Mucosa of descending colon (tissue), 3 donors: ENCODE results near the gene TSPAN17. TPM values are rescaled to one million over a fixed set of nuclear protein-coding genes. Genes with fewer than 3 reads are reported as not detected.
A peak's percentile ranks its signal among the peaks of the same experiment; 100 is the strongest.

Source experiments
- ATAC-seq: fragments of 200-7000 bp; cut with Tn5 transposase; one replicate; pipeline ENCODE4 v1.9.1; 2020; ENCODE audit warnings: mild to moderate bottlenecking, moderate library complexity
- DNase-seq, 3 donors: peaks; one replicate each; pipeline ENCODE4 v3.0.0-alpha.2; 2020
- H3K36me3 ChIP-seq: fragments of 200-600 bp; one replicate; pipeline ENCODE4 v1.8.0; 2021; ENCODE audit warnings: low read depth, mild to moderate bottlenecking
- H3K4me1 ChIP-seq: fragments of 200-600 bp; one replicate; pipeline ENCODE4 v1.8.0; 2021; ENCODE audit warnings: low read depth, mild to moderate bottlenecking
- H3K4me3 ChIP-seq: fragments of 200-600 bp; one replicate; pipeline ENCODE4 v1.8.0; 2021; ENCODE audit warnings: mild to moderate bottlenecking
- H3K9me3 ChIP-seq: fragments of 200-600 bp; one replicate; pipeline ENCODE4 v1.8.0; 2021; ENCODE audit warnings: mild to moderate bottlenecking
- intact Hi-C, 2 donors: fragments of 100-400 bp; cut with DNase I in 1 of 2; cut with micrococcal nuclease in 1 of 2; formaldehyde crosslinking; loops; one replicate each; pipeline versions ENCODE4 v1.11.0 to v1.11.1; 2022; cut with DNase I, micrococcal nuclease
- total RNA-seq, 3 donors: library from RNA; stranded (reverse); fragmentation: NEBNext Ultra II Directional in 2 of 3; extraction: Animal tissue kit (Norgen Biotek cat#: 25700) in 2 of 3; gene quantifications; one replicate each; pipeline versions ENCODE4 v1.2.1 to v1.2.4, GENCODE V29; 2021 to 2023
- TF ChIP-seq, protein P1 (sequence below): fragments of 200-600 bp; IDR thresholded peaks from one replicate; pipeline ENCODE4 v1.8.0; 2022; ENCODE audit warnings: antibody characterized with exemption, mild to moderate bottlenecking
- donor health status: DM: no; HTN: no; CAD: no; lungs with moderate emphysema.
- donor health status: DM: no; HTN: no; CAD: no.
- donor health status: DM: no; HTN: yes; CAD: no.

The TSPAN17 gene
- total RNA-seq, 3 donors from 2014 or later: 25.7 to 36.3 (median 31.9) TPM

DNA sequence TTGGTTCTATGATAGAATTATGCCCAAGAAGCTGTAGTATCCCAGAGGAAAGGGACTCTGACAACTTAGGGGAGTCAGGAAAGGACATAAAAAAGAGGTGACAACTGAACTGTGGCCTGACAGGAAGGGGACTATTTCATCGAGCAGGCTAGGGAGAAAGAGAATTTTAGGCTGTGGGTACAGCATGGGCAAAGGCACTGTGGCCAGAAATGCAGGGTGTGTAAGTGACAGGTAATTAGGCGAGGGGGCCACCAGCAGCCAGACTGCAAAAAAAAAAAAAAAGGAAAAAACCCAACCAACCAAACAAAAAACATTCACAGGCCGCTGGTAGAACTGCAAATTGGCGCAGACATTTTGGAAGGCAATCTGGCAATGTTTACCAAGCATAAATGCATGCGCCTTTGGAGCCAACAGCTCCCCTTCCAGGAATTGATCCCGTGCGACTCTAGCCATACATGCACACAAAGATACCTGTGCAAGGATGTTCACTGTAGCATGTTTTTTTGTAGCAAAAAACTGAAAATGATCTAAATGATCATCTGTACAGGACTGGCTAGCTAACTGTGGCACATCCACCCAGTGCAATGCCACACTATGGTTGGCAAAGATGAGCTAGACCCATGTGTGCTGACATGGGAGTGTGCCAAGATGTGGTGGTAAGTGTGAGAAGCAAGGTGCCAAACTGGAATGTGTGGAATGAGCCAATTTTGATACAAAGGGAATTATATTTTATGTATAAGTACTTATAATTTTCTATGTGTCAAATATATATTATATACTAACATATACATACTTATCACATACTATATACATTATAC lies 15.7 kb upstream of the TSPAN17 start:
- no peak for DNase-seq

DNA sequence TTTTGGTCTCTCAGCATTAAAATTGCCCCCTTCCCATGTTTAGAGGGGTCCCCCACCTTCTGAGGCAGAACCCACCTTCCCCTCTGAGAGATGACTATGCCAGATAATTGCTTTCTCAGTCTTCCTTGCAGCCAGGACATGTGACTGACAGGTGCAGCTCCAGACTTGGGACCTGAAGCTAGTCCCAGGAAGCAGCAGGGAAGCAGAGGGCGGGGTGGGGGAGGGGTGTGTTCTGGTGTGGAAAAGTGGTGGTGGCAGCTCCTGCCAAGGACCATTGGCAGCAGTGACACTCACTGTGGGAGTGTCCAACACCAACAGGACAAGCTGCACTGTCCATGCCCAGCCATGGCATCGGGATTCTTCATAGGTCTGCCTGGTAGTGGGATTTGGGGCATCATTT lies 14.5 kb upstream of the TSPAN17 start:
- Histone ChIP-seq H3K36me3 (no peaks in the 10 kb centered on the region), H3K9me3 (no peaks in the 10 kb centered on the region), H3K4me3 (no peak overlapping the region), H3K4me1 (peaks cover 12% of the 10 kb centered on the region)
- ATAC-seq (peak; percentile 29), DNase-seq (no peak)
- intact Hi-C loops: no loop called here
- TF ChIP-seq, protein P1, sequence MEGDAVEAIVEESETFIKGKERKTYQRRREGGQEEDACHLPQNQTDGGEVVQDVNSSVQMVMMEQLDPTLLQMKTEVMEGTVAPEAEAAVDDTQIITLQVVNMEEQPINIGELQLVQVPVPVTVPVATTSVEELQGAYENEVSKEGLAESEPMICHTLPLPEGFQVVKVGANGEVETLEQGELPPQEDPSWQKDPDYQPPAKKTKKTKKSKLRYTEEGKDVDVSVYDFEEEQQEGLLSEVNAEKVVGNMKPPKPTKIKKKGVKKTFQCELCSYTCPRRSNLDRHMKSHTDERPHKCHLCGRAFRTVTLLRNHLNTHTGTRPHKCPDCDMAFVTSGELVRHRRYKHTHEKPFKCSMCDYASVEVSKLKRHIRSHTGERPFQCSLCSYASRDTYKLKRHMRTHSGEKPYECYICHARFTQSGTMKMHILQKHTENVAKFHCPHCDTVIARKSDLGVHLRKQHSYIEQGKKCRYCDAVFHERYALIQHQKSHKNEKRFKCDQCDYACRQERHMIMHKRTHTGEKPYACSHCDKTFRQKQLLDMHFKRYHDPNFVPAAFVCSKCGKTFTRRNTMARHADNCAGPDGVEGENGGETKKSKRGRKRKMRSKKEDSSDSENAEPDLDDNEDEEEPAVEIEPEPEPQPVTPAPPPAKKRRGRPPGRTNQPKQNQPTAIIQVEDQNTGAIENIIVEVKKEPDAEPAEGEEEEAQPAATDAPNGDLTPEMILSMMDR: no peak

More for the DNA sequence above, 15.7 kb upstream of the TSPAN17 start:
- no peak for ATAC-seq
- intact Hi-C loops: no loop called here
- no peaks in the 10 kb centered on the region for H3K9me3 ChIP-seq
- no peak overlapping the region for H3K4me3 ChIP-seq
- TF ChIP-seq, protein P1: no peak
- H3K36me3 ChIP-seq: no peaks in the 10 kb centered on the region
- H3K4me1 ChIP-seq: peaks cover 12% of the 10 kb centered on the region

DNA sequence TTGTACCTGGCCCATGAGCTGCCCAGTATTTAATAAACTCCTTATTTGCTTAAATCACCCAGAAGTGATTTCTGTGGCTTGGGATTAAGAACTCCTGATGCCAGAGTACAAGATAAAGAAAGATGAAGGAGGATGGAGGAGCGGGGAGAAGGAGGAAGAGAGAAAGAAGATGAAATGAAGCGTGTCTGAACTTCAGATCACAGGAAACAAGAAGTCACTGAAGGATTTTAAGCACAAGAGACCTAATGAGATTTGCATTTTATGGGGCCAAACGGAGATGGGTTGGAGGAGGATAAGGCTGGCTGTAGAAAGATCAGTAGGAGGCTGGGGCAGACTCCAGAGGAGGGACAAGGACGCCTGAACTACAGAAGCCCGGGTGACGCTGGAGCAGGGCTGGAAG lies 13.7 kb upstream of the TSPAN17 start:
- DNase-seq: no peak
- intact Hi-C loops: no loop called here

DNA sequence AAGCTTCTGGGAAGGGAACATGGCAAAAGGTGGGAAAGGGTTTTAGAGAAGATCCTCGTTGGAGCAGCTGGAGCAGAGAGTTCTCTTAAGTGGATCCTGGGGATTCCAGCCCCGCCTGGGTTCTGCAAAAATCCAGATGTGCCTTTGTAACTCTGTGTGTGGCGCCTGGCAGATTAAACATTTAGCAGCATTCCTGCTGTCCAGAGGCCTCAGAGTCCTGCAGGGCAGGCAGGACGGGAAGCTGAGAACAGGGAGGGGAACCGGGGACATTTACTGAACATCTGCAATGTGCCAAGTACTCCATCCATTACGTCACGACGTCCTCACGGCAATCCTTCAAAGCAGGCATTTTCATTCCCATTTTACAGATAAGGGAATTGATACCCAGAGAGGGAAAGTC lies 10.9 kb upstream of the TSPAN17 start:
- intact Hi-C loops: no loop called here
- no peak overlapping the region for H3K4me3 ChIP-seq
- DNase-seq (no peak), ATAC-seq (no peak)
- H3K4me1 ChIP-seq: no peaks in the 10 kb centered on the region
- TF ChIP-seq, protein P1: no peak
- H3K36me3 ChIP-seq: no peaks in the 10 kb centered on the region
- H3K9me3 ChIP-seq: no peaks in the 10 kb centered on the region

More for the DNA sequence above, 13.7 kb upstream of the TSPAN17 start:
- TF ChIP-seq, protein P1: no peak
- no peaks in the 10 kb centered on the region for H3K9me3 ChIP-seq
- H3K4me3 ChIP-seq: no peak overlapping the region
- no peaks in the 10 kb centered on the region for H3K36me3 ChIP-seq
- ATAC-seq: no peak
- peaks cover 12% of the 10 kb centered on the region for H3K4me1 ChIP-seq

DNA sequence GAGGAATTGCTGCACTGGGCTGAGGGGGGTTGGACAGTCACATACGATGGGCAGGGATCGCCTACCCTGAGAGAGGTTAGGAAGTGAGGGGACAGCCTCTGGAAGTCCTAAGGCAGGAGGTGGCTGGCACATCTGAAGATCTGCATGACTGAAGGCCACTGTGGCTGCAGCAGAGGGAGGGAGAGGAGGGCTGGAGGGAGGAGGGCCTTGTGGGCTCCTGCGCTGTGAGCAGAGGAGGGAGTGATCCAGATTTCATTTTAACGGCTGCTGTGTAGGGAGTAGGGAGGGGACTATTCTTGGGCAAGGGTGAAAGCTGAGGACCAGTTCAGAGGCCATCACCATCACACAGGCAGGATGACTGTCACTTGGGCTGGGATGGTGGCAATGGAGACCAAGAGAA lies 9.7 kb upstream of the TSPAN17 start:
- ATAC-seq (no peak), DNase-seq (no peak)
- intact Hi-C loops: no loop called here
- Histone ChIP-seq H3K36me3 (no peaks in the 10 kb centered on the region), H3K4me1 (no peaks in the 10 kb centered on the region), H3K9me3 (no peaks in the 10 kb centered on the region), H3K4me3 (no peak overlapping the region)
- TF ChIP-seq, protein P1: no peak
